Glutamatergic neuron (in vitro differentiated cells): ENCODE measurements around the gene PEAK1. TPM values are rescaled to one million over a fixed set of nuclear protein-coding genes. Genes with fewer than 3 reads are reported as not detected.

Experiments used
- DNase-seq: peaks from one replicate; pipeline ENCODE4 v3.0.0; 2022
- H3K27ac Mint-ChIP-seq: one replicate; pipeline ENCODE4 v1.8.0; 2020; ENCODE audit warnings: mild to moderate bottlenecking, mixed read lengths, inconsistent platforms; ENCODE audit not compliant: unreplicated experiment
- H3K27me3 Mint-ChIP-seq: one replicate; pipeline ENCODE4 v1.8.0; 2020; ENCODE audit warnings: mild to moderate bottlenecking, moderate library complexity, mixed read lengths, inconsistent platforms; ENCODE audit not compliant: unreplicated experiment
- H3K36me3 Mint-ChIP-seq: one replicate; pipeline ENCODE4 v1.8.0; 2020; ENCODE audit warnings: mild to moderate bottlenecking, mixed read lengths, inconsistent platforms; ENCODE audit not compliant: unreplicated experiment
- H3K4me1 Mint-ChIP-seq: one replicate; pipeline ENCODE4 v1.8.0; 2020; ENCODE audit warnings: mild to moderate bottlenecking, low read depth, mixed read lengths, inconsistent platforms; ENCODE audit not compliant: unreplicated experiment
- H3K4me3 Mint-ChIP-seq: one replicate; pipeline ENCODE4 v1.8.0; 2020; ENCODE audit warnings: mild to moderate bottlenecking, mixed read lengths, inconsistent platforms; ENCODE audit not compliant: unreplicated experiment
- H3K9me3 Mint-ChIP-seq: one replicate; pipeline ENCODE4 v1.8.0; 2020; ENCODE audit warnings: mild to moderate bottlenecking, moderate library complexity, mixed read lengths, inconsistent platforms; ENCODE audit not compliant: unreplicated experiment
- CTCF ChIP-seq: fragments of 200-600 bp; sonication (generic); IDR thresholded peaks from one replicate; pipeline ENCODE4 v1.5.0; 2021; ENCODE audit not compliant: partially characterized antibody, unreplicated experiment
- total RNA-seq: library from RNA; stranded (reverse); fragmentation: NEBNext Ultra II Directional; extraction: Animal tissue kit (Norgen Biotek cat#: 25700); gene quantifications from one replicate; pipeline ENCODE4 v1.2.1, GENCODE V29; 2021; ENCODE audit not compliant: unreplicated experiment

PEAK1 gene
- total RNA-seq, 1 donor from 2014 or later, result 110 TPM

GRCh38 chr15:77171221-77171967 lies 248.5 kb downstream of the PEAK1 start:
- TF ChIP-seq CTCF, result no peak
- no peak overlapping the region for H3K4me3 Mint-ChIP-seq
- no peaks in the 10 kb centered on the region for H3K36me3 Mint-ChIP-seq
- no peaks in the 10 kb centered on the region for H3K9me3 Mint-ChIP-seq
- no peak for DNase-seq
- no peak overlapping the region for H3K27ac Mint-ChIP-seq
- peaks cover 1% of the 10 kb centered on the region for H3K27me3 Mint-ChIP-seq
- peaks cover 2% of the 10 kb centered on the region for H3K4me1 Mint-ChIP-seq

- Mint-ChIP-seq H3K4me3 (no peak overlapping the region), H3K27me3 (peaks cover 1% of the 10 kb centered on the region), H3K9me3 (no peaks in the 10 kb centered on the region), H3K4me1 (peaks cover 2% of the 10 kb centered on the region), H3K27ac (no peak overlapping the region), H3K36me3 (no peaks in the 10 kb centered on the region)
- no peak for TF ChIP-seq CTCF
- no peak for DNase-seq
Observed at GRCh38 chr15:77168616-77169015, 251.3 kb downstream of the PEAK1 start.

- no peak for TF ChIP-seq CTCF
- H3K4me3 Mint-ChIP-seq, result no peak overlapping the region
- no peaks in the 10 kb centered on the region for H3K27me3 Mint-ChIP-seq
- no peaks in the 10 kb centered on the region for H3K36me3 Mint-ChIP-seq
- H3K9me3 Mint-ChIP-seq, result no peaks in the 10 kb centered on the region
- H3K4me1 Mint-ChIP-seq, result peaks cover 2% of the 10 kb centered on the region
- no peak overlapping the region for H3K27ac Mint-ChIP-seq
- no peak for DNase-seq
Observed at GRCh38 chr15:77168141-77168540, 251.8 kb downstream of the PEAK1 start.

- no peak overlapping the region for H3K4me3 Mint-ChIP-seq
- DNase-seq, result no peak
- no peak overlapping the region for H3K27ac Mint-ChIP-seq
- H3K36me3 Mint-ChIP-seq, result no peaks in the 10 kb centered on the region
- TF ChIP-seq CTCF, result no peak
- no peaks in the 10 kb centered on the region for H3K27me3 Mint-ChIP-seq
- H3K9me3 Mint-ChIP-seq, result no peaks in the 10 kb centered on the region
- H3K4me1 Mint-ChIP-seq, result peaks cover 4% of the 10 kb centered on the region
Observed at GRCh38 chr15:77167406-77167805, 252.5 kb downstream of the PEAK1 start.

- Mint-ChIP-seq H3K4me1 (peaks cover 4% of the 10 kb centered on the region), H3K27ac (no peak overlapping the region), H3K27me3 (no peaks in the 10 kb centered on the region), H3K36me3 (no peaks in the 10 kb centered on the region), H3K9me3 (no peaks in the 10 kb centered on the region), H3K4me3 (no peak overlapping the region)
- no peak for DNase-seq
- TF ChIP-seq CTCF, result no peak
Observed at GRCh38 chr15:77163781-77164384, 256.0 kb downstream of the PEAK1 start.
